ENCODE data around the gene RBM4.
A peak's percentile ranks its signal among the peaks of the same experiment; 100 is the strongest.
"Not testable (repeated sequence)": the region's sequence is repeated elsewhere in the genome, so short reads cannot be mapped to it uniquely, and the experiment has no call there.

RBM4 gene

GRCh38 chr11:66638177-66639065, at the start of gene RBM4:
Gene RBM4, plus strand, starts transcription at chr11:66638703. Its CDS starts 1,009 bp downstream, at chr11:66639712.
- peak; percentile 95 for DNase-seq (ENCODE audit: low spot score)

- DNase-seq (ENCODE audit: low spot score), result not testable (repeated sequence)
Measured at GRCh38 chr11:66589315-66589714, 49.2 kb upstream of the RBM4 start.

GRCh38 chr11:66589996-66590675, 48.4 kb upstream of the RBM4 start:
- no peak for DNase-seq (ENCODE audit: low spot score)

GRCh38 chr11:66591175-66591574, 47.3 kb upstream of the RBM4 start:
- DNase-seq (ENCODE audit: low spot score), result no peak

GRCh38 chr11:66592457-66593302, 45.8 kb upstream of the RBM4 start, which contains the start of the genes CCDC87 and CCS:
Gene CCDC87, minus strand, starts transcription at chr11:66593063. Its CDS starts 48 bp downstream, at chr11:66593015.
Gene CCS, plus strand, starts transcription at chr11:66593185. Its CDS starts 77 bp downstream, at chr11:66593262.
- peak; percentile 100 for DNase-seq (ENCODE audit: low spot score)

GRCh38 chr11:66593303-66593635, 45.2 kb upstream of the RBM4 start:
- DNase-seq (ENCODE audit: low spot score), result no peak

- no peak for DNase-seq (ENCODE audit: low spot score)
Measured at GRCh38 chr11:66593650-66594049, 44.9 kb upstream of the RBM4 start.

GRCh38 chr11:66595245-66595904, 43.1 kb upstream of the RBM4 start:
- no peak for DNase-seq (ENCODE audit: low spot score)

- no peak for DNase-seq (ENCODE audit: low spot score)
Measured at GRCh38 chr11:66598993-66599392, 39.5 kb upstream of the RBM4 start.

GRCh38 chr11:66600219-66600618, 38.3 kb upstream of the RBM4 start:
- no peak for DNase-seq (ENCODE audit: low spot score)

GRCh38 chr11:66600631-66601233, 37.8 kb upstream of the RBM4 start:
- no peak for DNase-seq (ENCODE audit: low spot score)

GRCh38 chr11:66603072-66603471, 35.4 kb upstream of the RBM4 start:
- no peak for DNase-seq (ENCODE audit: low spot score)

- DNase-seq (ENCODE audit: low spot score), result no peak
Measured at GRCh38 chr11:66604155-66604554, 34.3 kb upstream of the RBM4 start.

- not testable (repeated sequence) for DNase-seq (ENCODE audit: low spot score)
Measured at GRCh38 chr11:66606608-66607007, 31.9 kb upstream of the RBM4 start.

- no peak for DNase-seq (ENCODE audit: low spot score)
Measured at GRCh38 chr11:66607126-66607834, 31.2 kb upstream of the RBM4 start.

GRCh38 chr11:66609721-66610617, 28.5 kb upstream of the RBM4 start:
- peak; percentile 48 for DNase-seq (ENCODE audit: low spot score)

GRCh38 chr11:66612458-66612857, 26.0 kb upstream of the RBM4 start:
- no peak for DNase-seq (ENCODE audit: low spot score)

GRCh38 chr11:66614073-66614472, 24.4 kb upstream of the RBM4 start:
- no peak for DNase-seq (ENCODE audit: low spot score)

GRCh38 chr11:66616379-66617154, 21.9 kb upstream of the RBM4 start, which contains the start of gene RBM14:
Gene RBM14, plus strand, starts transcription at chr11:66616630. Its CDS starts 91 bp downstream, at chr11:66616721.
- peak; percentile 97 for DNase-seq (ENCODE audit: low spot score)

Data from D341Med (cell line).